Activated CD4-positive, alpha-beta T cell treated with anti-CD3 and anti-CD28 coated beads for 4 hours (primary cell): ENCODE data around the gene PAK2.
"Not testable (repeated sequence)": the region's sequence is repeated elsewhere in the genome, so short reads cannot be mapped to it uniquely, and the experiment has no call there.

Source experiments
- DNase-seq, 2 donors: peaks; one replicate each; pipeline ENCODE4 v3.0.0-alpha.2; 2020

Gene PAK2

GRCh38 chr3:196844235-196845219, 104.9 kb downstream of the PAK2 start:
- DNase-seq = not testable (repeated sequence)

- not testable (repeated sequence) for DNase-seq
Observed at GRCh38 chr3:196848375-196848774, 108.7 kb downstream of the PAK2 start.

GRCh38 chr3:196849180-196849741, 109.6 kb downstream of the PAK2 start:
- no peak for DNase-seq

GRCh38 chr3:196863000-196863399, 123.3 kb downstream of the PAK2 start:
- not testable (repeated sequence) for DNase-seq

GRCh38 chr3:196867155-196867506, 127.5 kb downstream of the PAK2 start:
- no peak for DNase-seq

GRCh38 chr3:196867507-196868296, 128.0 kb downstream of the PAK2 start, which contains the start of gene SENP5:
SENP5 (plus strand) TSS chr3:196867920; CDS start chr3:196885182, 17,262 bp downstream.
- DNase-seq = peak; percentile 85

- peak in 1 of 2 donors; percentile 5 for DNase-seq
Observed at GRCh38 chr3:196868297-196868661, 128.6 kb downstream of the PAK2 start.

- no peak for DNase-seq
Observed at GRCh38 chr3:196872316-196872715, 132.7 kb downstream of the PAK2 start.

GRCh38 chr3:196874511-196875094, 134.9 kb downstream of the PAK2 start:
- DNase-seq = not testable (repeated sequence)

- DNase-seq = no peak
Observed at GRCh38 chr3:196875258-196875657, 135.6 kb downstream of the PAK2 start.
